WTC11 (cell line): ENCODE measurements around the gene KMT2D.

Source experiments
- CBFB ChIP-seq: sonication (generic); formaldehyde crosslinking; IDR thresholded peaks from 2 replicates; pipeline ENCODE4 v1.8.1; 2022; ENCODE audit warnings: mild to moderate bottlenecking, low read depth, missing genetic modification reagents
- CTCF ChIP-seq: fragments of 200-600 bp; IDR thresholded peaks from 2 replicates; pipeline ENCODE4 v1.8.0; 2022; ENCODE audit warnings: antibody characterized with exemption
- E2F4 ChIP-seq: sonication (generic); formaldehyde crosslinking; IDR thresholded peaks from 2 replicates; pipeline ENCODE4 v1.8.1; 2022; ENCODE audit warnings: low read depth, mild to moderate bottlenecking, moderate library complexity, missing genetic modification reagents, borderline replicate concordance
- E2F5 ChIP-seq: sonication (generic); formaldehyde crosslinking; IDR thresholded peaks from 2 replicates; pipeline ENCODE4 v1.8.1; 2022; ENCODE audit warnings: mild to moderate bottlenecking, moderate library complexity, missing genetic modification reagents
- FOXJ3 ChIP-seq: sonication (generic); formaldehyde crosslinking; IDR thresholded peaks from 2 replicates; pipeline ENCODE4 v1.9.0; 2021; ENCODE audit warnings: missing genetic modification reagents, mild to moderate bottlenecking, borderline replicate concordance
- JUN ChIP-seq: sonication (generic); formaldehyde crosslinking; IDR thresholded peaks from 2 replicates; pipeline ENCODE4 v1.8.0; 2023; ENCODE audit warnings: mild to moderate bottlenecking, missing genetic modification reagents
- MAX ChIP-seq: sonication (generic); formaldehyde crosslinking; IDR thresholded peaks from 2 replicates; pipeline ENCODE4 v1.8.0; 2022; ENCODE audit warnings: mild to moderate bottlenecking, missing genetic modification reagents
- ZNF121 ChIP-seq: sonication (generic); formaldehyde crosslinking; IDR thresholded peaks from 2 replicates; pipeline ENCODE4 v1.8.0; 2023; ENCODE audit warnings: missing genetic modification reagents
- ZSCAN18 ChIP-seq: fragments of 250-450 bp; sonication (Bioruptor Pico); IDR thresholded peaks from 2 replicates; pipeline ENCODE4 v2.1.2; 2022; ENCODE audit warnings: mild to moderate bottlenecking, moderate library complexity

- TF ChIP-seq JUN = no peak
- no peak for TF ChIP-seq E2F4 (CRISPR knock-in tag)
- TF ChIP-seq MAX (CRISPR knock-in tag) = no peak
- no peak for TF ChIP-seq CBFB (CRISPR knock-in tag)
- no peak for TF ChIP-seq CTCF
- no peak for TF ChIP-seq ZNF121
- TF ChIP-seq E2F5 (CRISPR knock-in tag) = no peak
- TF ChIP-seq ZSCAN18 (CRISPR knock-in tag) = no peak
- TF ChIP-seq FOXJ3 = no peak
Measured at GRCh38 chr12:49093792-49094159, 33.2 kb upstream of the KMT2D start.
